CD4-positive, alpha-beta T cell treated with Interleukin-15 for 1 hour (primary cell): ENCODE measurements around the gene RAD23B.
"Not testable (repeated sequence)": the region's sequence is repeated elsewhere in the genome, so short reads cannot be mapped to it uniquely, and the experiment has no call there.

Experiments used
- DNase-seq: peaks from one replicate; pipeline ENCODE4 v3.0.0-alpha.2; 2020

Gene RAD23B

GRCh38 chr9:107282759-107283622, at the start of gene RAD23B:
Gene RAD23B (plus strand): TSS chr9:107283279. CDS start chr9:107283630, 351 bp downstream.
- DNase-seq: peak; percentile 98

GRCh38 chr9:107235765-107236442, 47.2 kb upstream of the RAD23B start:
- DNase-seq: no peak

GRCh38 chr9:107237873-107238272, 45.2 kb upstream of the RAD23B start:
- no peak for DNase-seq

GRCh38 chr9:107239474-107239873, 43.6 kb upstream of the RAD23B start:
- no peak for DNase-seq

- no peak for DNase-seq
Observed at GRCh38 chr9:107240260-107240659, 42.8 kb upstream of the RAD23B start.

- DNase-seq: no peak
Observed at GRCh38 chr9:107242073-107243030, 40.7 kb upstream of the RAD23B start.

- DNase-seq: no peak
Observed at GRCh38 chr9:107243742-107244141, 39.3 kb upstream of the RAD23B start.

GRCh38 chr9:107246259-107247254, 36.5 kb upstream of the RAD23B start:
- DNase-seq: no peak

GRCh38 chr9:107248714-107249113, 34.4 kb upstream of the RAD23B start:
- no peak for DNase-seq

- DNase-seq: no peak
Observed at GRCh38 chr9:107249131-107249533, 33.9 kb upstream of the RAD23B start.

GRCh38 chr9:107249665-107250285, 33.3 kb upstream of the RAD23B start:
- no peak for DNase-seq

- no peak for DNase-seq
Observed at GRCh38 chr9:107251756-107252322, 31.2 kb upstream of the RAD23B start.

GRCh38 chr9:107258919-107259318, 24.2 kb upstream of the RAD23B start:
- DNase-seq: no peak

GRCh38 chr9:107259751-107260313, 23.2 kb upstream of the RAD23B start:
- DNase-seq: not testable (repeated sequence)

GRCh38 chr9:107260437-107261081, 22.5 kb upstream of the RAD23B start:
- DNase-seq: no peak

- no peak for DNase-seq
Observed at GRCh38 chr9:107261106-107261505, 22.0 kb upstream of the RAD23B start.

- DNase-seq: no peak
Observed at GRCh38 chr9:107263289-107263688, 19.8 kb upstream of the RAD23B start.

GRCh38 chr9:107266624-107267368, 16.3 kb upstream of the RAD23B start:
- DNase-seq: no peak

GRCh38 chr9:107268560-107268959, 14.5 kb upstream of the RAD23B start:
- no peak for DNase-seq
